ENCODE data around the gene GPR26. TPM values are rescaled to one million over a fixed set of nuclear protein-coding genes. Genes with fewer than 3 reads are reported as not detected.

GPR26 gene
- total RNA-seq, 4 donors from 2014 or later, result not detected

GRCh38 chr10:123673198-123673597 lies 7.0 kb downstream of the GPR26 start:
- Histone ChIP-seq H3K36me3 (no peaks in the 10 kb centered on the region), H3K9me3 (no peaks in the 10 kb centered on the region), H3K27me3 (peaks cover 0 to 52% (median 0%) of the 10 kb centered on the region in 4 donors), H3K4me1 (no peaks in the 10 kb centered on the region), H3K27ac (replicated peaks in 1 of 4) (no peak overlapping the region), H3K4me3 (no peak overlapping the region)
- TF ChIP-seq CTCF (IDR thresholded peaks at IDR 0.05) (no peak), POLR2AphosphoS5 (IDR thresholded peaks at IDR 0.05) (no peak)
- no peak for DNase-seq (ENCODE audit: extremely low spot score)
- 81% methylated on average over 1 of the region's 1 CpG for WGBS
- intact Hi-C loops (cut with DNase I), result no loop called here

GRCh38 chr10:123674741-123675140 lies 8.6 kb downstream of the GPR26 start:
- Histone ChIP-seq H3K4me3 (no peak overlapping the region), H3K36me3 (no peaks in the 10 kb centered on the region), H3K27me3 (peaks cover 0 to 41% (median 0%) of the 10 kb centered on the region in 4 donors), H3K9me3 (no peaks in the 10 kb centered on the region), H3K27ac (replicated peaks in 1 of 4) (no peak overlapping the region), H3K4me1 (no peaks in the 10 kb centered on the region)
- DNase-seq (ENCODE audit: extremely low spot score), result no peak
- intact Hi-C loops (cut with DNase I), result no loop called here
- WGBS, result 78% methylated on average over 11 of the region's 11 CpGs
- TF ChIP-seq EP300 (IDR thresholded peaks at IDR 0.05) (no peak), POLR2AphosphoS5 (IDR thresholded peaks at IDR 0.05) (no peak), CTCF (IDR thresholded peaks at IDR 0.05) (no peak), POLR2A (IDR thresholded peaks at IDR 0.05; ENCODE audit: low read depth) (no peak)

- no peaks in the 10 kb centered on the region for H3K4me1 ChIP-seq
- no peaks in the 10 kb centered on the region for H3K9me3 ChIP-seq
- DNase-seq (ENCODE audit: extremely low spot score), result no peak
- H3K27me3 ChIP-seq, result peaks cover 0 to 37% (median 0%) of the 10 kb centered on the region in 4 donors
- TF ChIP-seq CTCF (IDR thresholded peaks at IDR 0.05) (no peak), EP300 (IDR thresholded peaks at IDR 0.05) (no peak), POLR2AphosphoS5 (IDR thresholded peaks at IDR 0.05) (no peak), POLR2A (IDR thresholded peaks at IDR 0.05; ENCODE audit: low read depth) (no peak)
- no peaks in the 10 kb centered on the region for H3K36me3 ChIP-seq
- no peak overlapping the region for H3K27ac ChIP-seq (replicated peaks in 1 of 4)
- intact Hi-C loops (cut with DNase I), result no loop called here
- WGBS, result 47% methylated on average over 4 of the region's 4 CpGs
- H3K4me3 ChIP-seq, result no peak overlapping the region
Measured at GRCh38 chr10:123675811-123676210, 9.7 kb downstream of the GPR26 start.

- Histone ChIP-seq H3K27me3 (peaks cover 0 to 33% (median 0%) of the 10 kb centered on the region in 4 donors), H3K27ac (replicated peaks in 1 of 4) (no peak overlapping the region), H3K36me3 (no peaks in the 10 kb centered on the region), H3K9me3 (no peaks in the 10 kb centered on the region), H3K4me3 (no peak overlapping the region), H3K4me1 (no peaks in the 10 kb centered on the region)
- no peak for DNase-seq (ENCODE audit: extremely low spot score)
- intact Hi-C loops (cut with DNase I), result no loop called here
- 70% methylated on average over 6 of the region's 6 CpGs for WGBS
- TF ChIP-seq POLR2AphosphoS5 (IDR thresholded peaks at IDR 0.05) (no peak), POLR2A (IDR thresholded peaks at IDR 0.05; ENCODE audit: low read depth) (no peak), CTCF (IDR thresholded peaks at IDR 0.05) (no peak), EP300 (IDR thresholded peaks at IDR 0.05) (no peak)
Measured at GRCh38 chr10:123677556-123677955, 11.4 kb downstream of the GPR26 start.

- 57% methylated on average over 3 of the region's 5 CpGs for WGBS
- no peak overlapping the region for H3K27ac ChIP-seq (replicated peaks in 1 of 4)
- no peaks in the 10 kb centered on the region for H3K9me3 ChIP-seq
- TF ChIP-seq POLR2AphosphoS5 (IDR thresholded peaks at IDR 0.05) (no peak), POLR2A (IDR thresholded peaks at IDR 0.05; ENCODE audit: low read depth) (no peak), CTCF (IDR thresholded peaks at IDR 0.05) (no peak), EP300 (IDR thresholded peaks at IDR 0.05) (no peak)
- H3K4me3 ChIP-seq, result no peak overlapping the region
- peaks cover 0 to 37% (median 0%) of the 10 kb centered on the region in 4 donors for H3K27me3 ChIP-seq
- intact Hi-C loops (cut with DNase I), result no loop called here
- no peaks in the 10 kb centered on the region for H3K4me1 ChIP-seq
- no peak for DNase-seq (ENCODE audit: extremely low spot score)
- H3K36me3 ChIP-seq, result no peaks in the 10 kb centered on the region
Measured at GRCh38 chr10:123678376-123678775, 12.2 kb downstream of the GPR26 start.
